ENCODE results near the gene BNIPL. TPM values are rescaled to one million over a fixed set of nuclear protein-coding genes. Genes with fewer than 3 reads are reported as not detected.

BNIPL gene, protein sequence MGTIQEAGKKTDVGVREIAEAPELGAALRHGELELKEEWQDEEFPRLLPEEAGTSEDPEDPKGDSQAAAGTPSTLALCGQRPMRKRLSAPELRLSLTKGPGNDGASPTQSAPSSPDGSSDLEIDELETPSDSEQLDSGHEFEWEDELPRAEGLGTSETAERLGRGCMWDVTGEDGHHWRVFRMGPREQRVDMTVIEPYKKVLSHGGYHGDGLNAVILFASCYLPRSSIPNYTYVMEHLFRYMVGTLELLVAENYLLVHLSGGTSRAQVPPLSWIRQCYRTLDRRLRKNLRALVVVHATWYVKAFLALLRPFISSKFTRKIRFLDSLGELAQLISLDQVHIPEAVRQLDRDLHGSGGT
- total RNA-seq (2021; fragmentation: NEBNext Ultra II Directional; extraction: Animal tissue kit (Norgen Biotek cat#: 25700)) (2.3 and 2.4 TPM in 2 replicates), polyA plus RNA-seq (2011; rRNA removed) (3.3 and 3.5 TPM in 2 replicates), polyA minus RNA-seq (2011; rRNA and poly(A)+ RNA removed) (2.6 and 3.9 TPM in 2 replicates)
- polyA plus RNA-seq (2011; cell fraction: cytosol; rRNA removed): 4.2 TPM
- 5.8 TPM for polyA plus RNA-seq (2011; cell fraction: nucleus; rRNA removed)
- polyA plus RNA-seq (2012, experiment 1 of 2): 2.3 to 3.7 TPM (median 2.9 TPM) in 4 replicates
- polyA plus RNA-seq (2012, experiment 2 of 2): 1.3 TPM
- polyA plus RNA-seq (2013, experiment 1 of 2): 1.1 TPM
- polyA plus RNA-seq (2013, experiment 2 of 2): 0.88 TPM
- 0.37 TPM for polyA minus RNA-seq (2011; cell fraction: cytosol; rRNA and poly(A)+ RNA removed)
- 1.00 TPM for polyA minus RNA-seq (2011; cell fraction: nucleus; rRNA and poly(A)+ RNA removed)
- long read RNA-seq, experiment 1, partial matches to known transcripts: 0 of 1 reads
- long read RNA-seq, experiment 1, other reads (novel, unspliced or antisense): 0 of 1 reads
- long read RNA-seq, experiment 2, partial matches to known transcripts: 1 of 1 reads
- long read RNA-seq, experiment 2, other reads (novel, unspliced or antisense): 0 of 1 reads

DNA sequence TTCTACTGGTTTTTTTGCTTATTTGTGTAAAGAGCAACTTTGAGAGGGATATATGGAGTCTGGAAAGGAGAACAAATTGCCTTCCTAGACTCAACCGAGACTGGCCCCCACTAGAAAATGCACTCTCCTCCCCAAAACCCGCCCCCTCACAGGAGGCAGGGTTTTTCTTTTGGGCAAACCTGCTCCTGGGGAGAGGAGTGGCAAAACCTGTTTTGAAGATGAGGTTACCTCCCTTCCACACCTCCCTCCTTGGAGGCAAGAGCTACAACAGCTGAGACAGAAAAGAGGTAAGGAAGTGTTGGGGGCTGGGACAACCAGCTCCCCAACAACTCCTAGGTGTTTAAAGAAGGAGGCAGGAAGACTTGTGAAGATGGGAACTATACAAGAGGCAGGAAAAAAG, at the start of gene BNIPL:
Gene BNIPL, plus strand, starts transcription at position 231 of the 400 bp plus-strand sequence. Its CDS starts 140 bp downstream, at position 371.
- DNase-seq (ENCODE audit: low read depth in 1 of 2, low spot score in 2 of 2) (no peak), FAIRE-seq (no peak)
- no peak within 1 kb of the TSS for H3K23ac ChIP-seq (ENCODE audit: insufficient read length)
- ChIA-PET CTCF (ENCODE audit: partially characterized antibody) (interaction anchor here (0.6 to 2.3 kb wide), 5 partner anchors 11 to 95 kb away, joined by 3 to 7 read pairs (median 4); no protein-coding TSS in a partner anchor), POLR2A (ENCODE audit: partially characterized antibody) (interaction anchor here (0.6 to 6.4 kb wide), 4 partner anchors 12 to 460 kb away, joined by 3 to 58 read pairs (median 4); partner anchors contain the start of gene C1orf56)
- H3K4me2 ChIP-seq (ENCODE audit: insufficient read depth in 1 of 2, low read depth in 2 of 2, low read length in 2 of 2): peak within 1 kb of the TSS; percentile 20 to 24; a peak in 3 of 4 replicates
- no peak within 1 kb of the TSS for H4K8ac ChIP-seq (ENCODE audit: extremely low read depth, insufficient read depth, low read length)
- no peaks in the 10 kb centered on the region for H3K27me3 ChIP-seq (replicated peaks in 1 of 4; ENCODE audit: control insufficient read depth in 3 of 4, extremely low read depth in 1 of 4, insufficient read depth in 3 of 4, low read length in 3 of 4)
- no peak within 1 kb of the TSS for H3K9ac ChIP-seq (replicated peaks in 1 of 4; ENCODE audit: extremely low read depth in 1 of 4, low read depth in 3 of 4, low read length in 3 of 4)
- no peak within 1 kb of the TSS for H2BK120ac ChIP-seq (replicated peaks; ENCODE audit: low read depth, low read length)
- peaks cover 0 to 15% (median 8%) of the 10 kb centered on the region in 4 experiments; a peak in 6 of 8 replicates for H3K36me3 ChIP-seq (ENCODE audit: control insufficient read depth in 2 of 4, insufficient read depth in 4 of 4, low read length in 3 of 4)
- H3K4ac ChIP-seq (replicated peaks; ENCODE audit: insufficient read length, low read depth, low read length): no peak within 1 kb of the TSS
- peaks cover 0 to 3% (median 0%) of the 10 kb centered on the region in 4 experiments; a peak in 3 of 7 replicates for H3K4me1 ChIP-seq (replicated peaks in 1 of 4; ENCODE audit: control insufficient read depth in 3 of 4, insufficient read depth in 4 of 4, low read length in 3 of 4)
- no peak within 1 kb of the TSS for H2BK12ac ChIP-seq (ENCODE audit: low read depth, low read length)
- H2AFZ ChIP-seq (ENCODE audit: low read length): no peak within 1 kb of the TSS
- no peak within 1 kb of the TSS for H4K91ac ChIP-seq (replicated peaks; ENCODE audit: insufficient read length, low read length)
- no peak within 1 kb of the TSS for H3K27ac ChIP-seq (ENCODE audit: low read depth, low read length)
- no peak within 1 kb of the TSS for H3K56ac ChIP-seq (replicated peaks; ENCODE audit: insufficient read length, low read depth, low read length)
- H3K9me3 ChIP-seq (ENCODE audit: insufficient read depth in 2 of 2, low read depth in 1 of 2, low read length in 1 of 2): no peaks in the 10 kb centered on the region
- H2BK20ac ChIP-seq (ENCODE audit: low read length): no peak within 1 kb of the TSS; the same call in 1 of the 2 replicates
- H2BK15ac ChIP-seq (ENCODE audit: low read length): no peak within 1 kb of the TSS
- no peak within 1 kb of the TSS for H3K18ac ChIP-seq (ENCODE audit: extremely low read depth, low read length)
- no peaks in the 10 kb centered on the region for H3K79me2 ChIP-seq (ENCODE audit: control insufficient read depth in 1 of 2, insufficient read depth in 2 of 2, low read length in 2 of 2)
- H3K4me3 ChIP-seq (ENCODE audit: extremely low read depth in 1 of 4, insufficient read depth in 2 of 4, low read depth in 3 of 4, low read length in 4 of 4): peak within 1 kb of the TSS in 2 of 4 experiments; percentile 12 to 41; a peak in 3 of 8 replicates
- H3K23me2 ChIP-seq (ENCODE audit: low read depth, low read length): no peaks in the 10 kb centered on the region
- H4K5ac ChIP-seq (ENCODE audit: insufficient read length, low read depth, low read length): no peak within 1 kb of the TSS
- 35% methylated on average over 2 of the region's 2 CpGs; no CpG with 5 or more reads in 1 of the 2 experiments for WGBS, 2 experiments (ENCODE audit: extremely low coverage in 1 of 2, insufficient coverage in 1 of 2, insufficient read length in 1 of 2, insufficient replicate concordance in 2 of 2, low coverage in 1 of 2, low lambda C conversion rate in 2 of 2, missing lambda C conversion rate in 1 of 2)
- H2AK5ac ChIP-seq (ENCODE audit: low read depth, low read length): no peak within 1 kb of the TSS
- no peak within 1 kb of the TSS for H2BK5ac ChIP-seq (ENCODE audit: low read depth, low read length)
- H3K14ac ChIP-seq (ENCODE audit: insufficient read length): no peak within 1 kb of the TSS
- no peaks in the 10 kb centered on the region for H3K79me1 ChIP-seq (ENCODE audit: low read depth, low read length)
- no peak for TF ChIP-seq SP4 (IDR thresholded peaks at IDR 0.05; ENCODE audit: low read length)
- TF ChIP-seq EGR1 (IDR thresholded peaks at IDR 0.05; ENCODE audit: borderline replicate concordance, low read depth, low read length): peak; percentile 58; the same call in 1 of the 2 replicates
- peak; percentile 37 for TF ChIP-seq ASH2L (IDR thresholded peaks at IDR 0.05; ENCODE audit: low read length)
- no peaks in the 10 kb centered on the region for H4K20me1 ChIP-seq (replicated peaks in 1 of 2; ENCODE audit: control insufficient read depth in 1 of 2, insufficient read depth in 2 of 2, low read length in 2 of 2)

Data from H1 (cell line).